Hepatocyte (in vitro differentiated cells): Measurements from ENCODE around the gene PPM1A.

Experiments used
- EZH2 ChIP-seq: fragments of 200-600 bp; sonication (generic); IDR thresholded peaks from 2 replicates; pipeline ENCODE4 v1.6.1; 2016; ENCODE audit warnings: antibody characterized with exemption, mild to moderate bottlenecking, borderline replicate concordance
- EZH2phosphoT487 ChIP-seq: fragments of 200-600 bp; sonication (generic); IDR thresholded peaks from one replicate; pipeline ENCODE4 v1.6.1; 2018; ENCODE audit warnings: antibody characterized with exemption, mild to moderate bottlenecking, low read depth, moderate library complexity; ENCODE audit not compliant: unreplicated experiment, severe bottlenecking
- TF ChIP-seq, protein P1 (sequence below): fragments of 200-600 bp; sonication (generic); IDR thresholded peaks from 2 replicates; pipeline ENCODE4 v1.5.1; 2016; ENCODE audit warnings: antibody characterized with exemption, mild to moderate bottlenecking; ENCODE audit not compliant: poor library complexity

DNA sequence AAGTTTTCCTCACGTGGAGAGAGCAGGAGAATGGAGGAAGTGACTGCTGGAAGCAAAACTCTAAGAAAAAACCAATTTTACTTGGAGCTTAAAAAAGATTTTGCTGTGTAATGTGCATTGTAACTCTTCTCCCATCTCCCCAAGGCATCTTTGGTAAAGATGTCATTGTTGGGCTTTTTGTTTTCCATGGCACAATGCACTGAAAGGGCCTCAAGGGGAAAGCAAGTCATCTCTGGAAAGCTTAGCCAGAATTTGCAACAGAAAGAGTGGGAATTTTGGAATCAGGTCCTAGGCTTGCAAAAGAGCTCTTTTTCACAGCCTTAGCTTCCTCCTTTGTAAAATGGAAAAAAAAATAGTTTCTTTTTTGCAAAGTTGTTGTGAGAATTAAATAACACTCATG is 7.9 kb upstream of the PPM1A start:
- TF ChIP-seq, protein P1, sequence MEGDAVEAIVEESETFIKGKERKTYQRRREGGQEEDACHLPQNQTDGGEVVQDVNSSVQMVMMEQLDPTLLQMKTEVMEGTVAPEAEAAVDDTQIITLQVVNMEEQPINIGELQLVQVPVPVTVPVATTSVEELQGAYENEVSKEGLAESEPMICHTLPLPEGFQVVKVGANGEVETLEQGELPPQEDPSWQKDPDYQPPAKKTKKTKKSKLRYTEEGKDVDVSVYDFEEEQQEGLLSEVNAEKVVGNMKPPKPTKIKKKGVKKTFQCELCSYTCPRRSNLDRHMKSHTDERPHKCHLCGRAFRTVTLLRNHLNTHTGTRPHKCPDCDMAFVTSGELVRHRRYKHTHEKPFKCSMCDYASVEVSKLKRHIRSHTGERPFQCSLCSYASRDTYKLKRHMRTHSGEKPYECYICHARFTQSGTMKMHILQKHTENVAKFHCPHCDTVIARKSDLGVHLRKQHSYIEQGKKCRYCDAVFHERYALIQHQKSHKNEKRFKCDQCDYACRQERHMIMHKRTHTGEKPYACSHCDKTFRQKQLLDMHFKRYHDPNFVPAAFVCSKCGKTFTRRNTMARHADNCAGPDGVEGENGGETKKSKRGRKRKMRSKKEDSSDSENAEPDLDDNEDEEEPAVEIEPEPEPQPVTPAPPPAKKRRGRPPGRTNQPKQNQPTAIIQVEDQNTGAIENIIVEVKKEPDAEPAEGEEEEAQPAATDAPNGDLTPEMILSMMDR = no peak
- TF ChIP-seq EZH2 (no peak), EZH2phosphoT487 (no peak)
